SU-DHL-6 (cell line): ENCODE measurements around the gene STK39.

Experiments
- CTCF ChIP-seq: fragments of 200-600 bp; sonication (generic); IDR thresholded peaks from one replicate; pipeline ENCODE4 v1.5.1; 2017; ENCODE audit warnings: antibody characterized with exemption, mild to moderate bottlenecking, low read length, moderate library complexity; ENCODE audit not compliant: insufficient read depth, poor library complexity, severe bottlenecking
- EZH2phosphoT487 ChIP-seq: fragments of 200-600 bp; sonication (generic), shearing (Covaris generic); conservative IDR thresholded peaks from 2 replicates; pipeline ENCODE4 v1.6.1; 2018; ENCODE audit warnings: mild to moderate bottlenecking, antibody characterized with exemption, low read length, moderate library complexity, mixed read lengths

GRCh38 chr2:168208652-168209051, 38.7 kb downstream of the STK39 start:
- TF ChIP-seq CTCF (no peak), EZH2phosphoT487 (no peak)
